Duodenal mucosa (tissue), 2 donors: ENCODE data around the gene HOXA7.
A peak's percentile ranks its signal among the peaks of the same experiment; 100 is the strongest.

Experiments
- H3K27ac ChIP-seq: one replicate; pipeline ENCODE4 v1.7.0; 2013; ENCODE audit warnings: low read depth, low read length
- H3K27me3 ChIP-seq, 2 donors: one replicate each; pipeline ENCODE4 v1.7.0; 2013; ENCODE audit warnings: low read length in 2 of 2, control low read depth in 1 of 2; ENCODE audit not compliant: insufficient read depth in 2 of 2, control insufficient read depth in 1 of 2
- H3K36me3 ChIP-seq, 2 donors: one replicate each; pipeline ENCODE4 v1.7.0; 2013; ENCODE audit warnings: low read length in 2 of 2, control low read depth in 1 of 2; ENCODE audit not compliant: insufficient read depth in 2 of 2, control insufficient read depth in 1 of 2
- H3K4me1 ChIP-seq, 2 donors: one replicate each; pipeline ENCODE4 v1.7.0; 2013; ENCODE audit warnings: low read length in 2 of 2, control low read depth in 1 of 2; ENCODE audit not compliant: insufficient read depth in 2 of 2, control insufficient read depth in 1 of 2
- H3K4me3 ChIP-seq, 2 donors: one replicate each; pipeline ENCODE4 v1.7.0; 2013; ENCODE audit warnings: low read length in 2 of 2, low read depth in 1 of 2
- H3K9ac ChIP-seq, 2 donors: one replicate each; pipeline ENCODE4 v1.7.0; 2013; ENCODE audit warnings: low read length in 2 of 2, low read depth in 1 of 2
- H3K9me3 ChIP-seq, 2 donors: one replicate each; pipeline ENCODE4 v1.7.0; 2013; ENCODE audit warnings: low read length in 2 of 2, control low read depth in 1 of 2; ENCODE audit not compliant: control insufficient read depth in 1 of 2

Gene HOXA7

DNA sequence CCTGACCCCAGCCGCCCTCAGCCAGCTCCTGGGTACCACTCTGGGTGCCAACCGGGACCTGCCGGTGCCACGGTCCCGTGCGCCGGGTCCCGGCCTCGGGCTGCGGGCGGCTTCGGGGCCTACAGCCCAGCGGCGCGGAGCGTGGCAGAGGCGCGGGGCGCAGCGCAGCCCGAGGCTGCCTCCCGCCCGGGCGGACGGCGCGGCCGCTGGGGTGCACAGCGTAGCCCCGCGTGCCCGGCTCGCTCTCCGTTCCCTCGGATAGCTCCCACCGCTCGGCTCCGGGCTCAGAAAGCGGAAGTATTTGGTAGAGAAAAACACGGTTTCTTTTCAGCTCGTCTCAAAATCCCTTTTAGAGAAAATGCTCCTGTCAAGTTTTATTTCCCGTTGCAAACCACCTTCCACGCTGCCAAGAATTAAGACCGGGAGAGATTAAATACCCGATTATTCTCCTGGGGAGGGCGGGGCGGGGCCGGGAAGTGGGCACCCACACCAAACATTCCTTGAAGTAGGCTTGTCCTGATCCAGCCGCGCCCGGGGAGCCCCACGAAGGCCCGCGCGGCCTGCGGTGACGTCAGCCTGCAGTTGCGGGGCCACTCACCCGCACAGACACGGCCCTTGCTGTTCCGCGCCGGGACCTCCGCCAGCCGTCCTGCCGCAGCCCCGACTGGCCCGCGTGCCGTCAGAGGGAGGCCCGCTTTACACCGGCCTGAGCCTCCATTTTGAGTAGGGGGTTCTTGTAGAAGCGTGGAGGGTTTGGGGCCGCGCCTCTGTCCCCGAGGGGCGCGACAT lies 36.3 kb upstream of the HOXA7 start:
- no peak overlapping the region for H3K9ac ChIP-seq
- no peaks in the 10 kb centered on the region for H3K36me3 ChIP-seq
- peaks cover 87 to 98% of the 10 kb centered on the region in 2 donors for H3K27me3 ChIP-seq
- H3K4me1 ChIP-seq, result peaks cover 13 to 20% of the 10 kb centered on the region in 2 donors
- no peak overlapping the region for H3K27ac ChIP-seq
- no peaks in the 10 kb centered on the region for H3K9me3 ChIP-seq
- H3K4me3 ChIP-seq, result peak overlapping the region in 1 of 2 donors; percentile 36

DNA sequence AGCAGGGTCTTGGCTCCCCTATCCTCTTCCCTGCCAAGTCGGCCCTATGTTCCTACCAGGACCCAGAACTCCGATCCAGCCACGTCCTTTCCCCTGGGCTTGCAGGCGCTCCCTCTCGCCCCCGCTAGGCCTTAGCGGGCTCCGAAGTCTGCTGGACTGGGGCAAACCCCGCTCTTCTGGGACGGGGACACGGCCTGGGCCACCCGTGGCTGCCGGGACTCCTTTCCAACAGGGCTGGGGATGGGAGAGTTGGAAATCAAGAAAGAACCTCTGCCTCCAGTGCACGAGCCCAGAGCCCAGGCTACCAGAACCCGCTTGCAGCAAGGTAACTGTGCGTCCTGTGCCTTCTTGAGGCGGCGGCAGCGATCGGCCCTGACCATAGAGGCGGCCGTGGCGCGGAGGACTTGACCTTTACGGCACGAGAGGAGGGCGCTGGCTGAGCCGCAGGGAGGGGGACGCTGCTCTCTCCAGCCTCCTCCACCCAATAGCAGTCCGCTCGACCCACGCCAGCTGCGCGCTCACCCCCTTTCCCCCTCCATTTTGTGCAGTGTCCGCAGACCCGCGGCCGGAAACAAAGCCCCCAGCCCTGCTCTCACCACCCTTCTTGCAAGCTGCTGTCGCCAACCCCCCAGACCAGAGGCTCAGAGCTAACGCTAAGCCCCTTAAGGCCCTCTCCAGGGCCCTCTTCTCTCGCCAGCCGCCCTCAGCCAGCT lies 35.5 kb upstream of the HOXA7 start:
- no peak overlapping the region for H3K4me3 ChIP-seq
- H3K9ac ChIP-seq, result no peak overlapping the region
- peaks cover 13 to 20% of the 10 kb centered on the region in 2 donors for H3K4me1 ChIP-seq

DNA sequence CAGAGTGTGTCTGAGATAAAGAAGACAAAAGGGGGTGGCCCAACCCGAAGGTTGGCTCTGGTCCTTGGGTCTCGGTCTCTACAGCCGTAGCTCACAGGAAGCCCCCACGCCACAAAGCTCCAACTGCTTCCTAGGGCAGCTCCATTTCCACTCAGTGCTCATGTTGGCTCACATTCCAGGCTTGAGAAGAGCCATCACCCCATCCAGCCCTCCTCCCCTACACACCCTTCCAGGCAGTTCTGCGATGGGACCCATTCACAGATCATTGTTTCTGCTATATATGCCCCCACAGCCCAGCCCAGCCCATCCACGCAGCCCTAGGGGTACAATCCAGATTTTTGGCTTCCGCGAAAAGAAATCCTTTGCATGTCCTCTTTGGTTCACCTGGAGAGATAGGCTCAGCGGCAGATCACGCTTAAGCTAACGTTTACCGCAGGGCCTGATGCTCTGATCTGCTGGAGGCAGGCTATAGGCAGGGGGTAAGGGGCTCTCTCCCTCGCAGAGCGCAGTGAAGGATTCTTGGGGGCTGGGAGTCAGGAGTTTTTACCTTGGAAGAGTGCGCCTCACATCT lies 34.8 kb upstream of the HOXA7 start:
- H3K9me3 ChIP-seq, result no peaks in the 10 kb centered on the region
- no peak overlapping the region for H3K9ac ChIP-seq
- no peaks in the 10 kb centered on the region for H3K36me3 ChIP-seq
- peaks cover 13 to 20% of the 10 kb centered on the region in 2 donors for H3K4me1 ChIP-seq
- no peak overlapping the region for H3K27ac ChIP-seq
- H3K27me3 ChIP-seq, result peaks cover 95 to 97% of the 10 kb centered on the region in 2 donors
- H3K4me3 ChIP-seq, result no peak overlapping the region

More for the DNA sequence above, 35.5 kb upstream of the HOXA7 start:
- H3K9me3 ChIP-seq, result no peaks in the 10 kb centered on the region
- no peaks in the 10 kb centered on the region for H3K36me3 ChIP-seq
- H3K27me3 ChIP-seq, result peaks cover 87 to 98% of the 10 kb centered on the region in 2 donors
- no peak overlapping the region for H3K27ac ChIP-seq

DNA sequence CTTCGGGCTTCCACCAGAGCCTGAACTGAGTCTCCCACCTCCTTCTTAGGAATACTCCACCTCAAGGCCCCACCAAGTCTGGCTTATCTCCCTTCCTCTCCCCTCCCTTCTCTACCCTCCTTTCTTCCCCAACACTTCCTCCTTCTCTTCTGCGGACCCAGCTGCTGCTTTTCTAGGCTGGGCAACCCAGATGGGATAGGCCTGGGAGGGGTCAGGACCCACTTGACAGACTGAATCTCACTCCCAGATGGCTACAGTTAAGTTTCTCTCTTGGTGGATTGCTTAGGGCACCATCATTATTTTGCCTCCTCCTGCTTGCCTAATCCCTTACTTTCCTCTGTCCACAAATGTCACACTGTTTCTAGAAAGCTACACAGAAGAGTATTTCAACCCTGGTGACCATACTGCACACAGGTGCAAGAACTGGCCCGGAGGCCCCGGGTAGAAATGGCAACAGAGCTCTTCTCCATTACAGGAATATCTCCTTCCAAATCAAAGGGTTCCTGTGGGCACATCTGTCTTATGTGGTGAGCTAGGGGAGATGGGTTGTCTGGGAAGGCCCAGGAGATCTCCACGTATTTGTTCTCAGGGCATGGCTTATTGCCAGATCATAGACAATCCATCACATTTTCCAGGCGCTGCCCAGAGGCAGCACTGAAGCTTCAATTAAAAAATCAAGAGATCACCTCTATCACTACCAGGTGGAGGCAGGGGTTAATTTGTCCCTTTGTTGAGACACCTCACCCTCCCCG lies 33.7 kb upstream of the HOXA7 start:
- H3K4me3 ChIP-seq, result no peak overlapping the region
- H3K27ac ChIP-seq, result no peak overlapping the region
- no peak overlapping the region for H3K9ac ChIP-seq
- no peaks in the 10 kb centered on the region for H3K9me3 ChIP-seq
- no peaks in the 10 kb centered on the region for H3K36me3 ChIP-seq
- peaks cover 13 to 20% of the 10 kb centered on the region in 2 donors for H3K4me1 ChIP-seq
- peaks cover 98 to 99% of the 10 kb centered on the region in 2 donors for H3K27me3 ChIP-seq

DNA sequence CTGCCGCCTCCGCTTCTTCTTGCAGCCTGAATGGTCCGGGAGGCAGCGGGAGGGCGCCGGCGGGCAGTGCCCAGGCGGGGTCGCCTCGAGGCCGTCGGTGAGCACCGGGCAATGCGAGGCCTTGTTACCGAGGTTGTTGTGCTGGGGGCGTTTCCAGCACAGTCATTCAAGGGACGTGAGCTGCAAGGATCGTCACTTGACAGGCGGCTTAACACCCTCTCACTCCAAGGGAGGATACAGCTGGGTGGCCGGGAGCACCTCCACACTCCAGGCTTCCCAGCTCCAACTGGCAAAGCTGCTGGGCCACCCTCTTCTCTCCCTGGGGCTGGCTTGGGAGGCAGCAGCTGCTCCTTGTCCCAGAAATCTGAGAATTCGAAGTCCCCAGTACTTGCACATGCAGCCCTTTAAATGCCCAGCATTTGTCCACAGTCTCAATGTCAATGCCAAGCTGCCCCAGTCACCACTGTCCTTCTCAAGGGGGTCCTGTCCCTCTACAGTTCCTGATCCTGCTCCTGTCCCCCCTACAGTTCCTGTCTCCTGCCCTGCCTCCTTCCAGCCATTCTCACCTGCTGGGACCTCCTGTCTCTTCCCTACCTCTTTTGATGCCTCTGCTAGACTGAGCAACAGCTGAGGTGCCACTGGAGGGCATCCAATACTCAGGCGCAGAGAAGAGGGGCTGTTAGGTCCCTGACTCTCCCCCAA lies 33.0 kb upstream of the HOXA7 start:
- H3K9me3 ChIP-seq, result no peaks in the 10 kb centered on the region
- no peak overlapping the region for H3K9ac ChIP-seq
- H3K4me3 ChIP-seq, result no peak overlapping the region
- peaks cover 98 to 99% of the 10 kb centered on the region in 2 donors for H3K27me3 ChIP-seq
- no peak overlapping the region for H3K27ac ChIP-seq
- H3K36me3 ChIP-seq, result no peaks in the 10 kb centered on the region
- H3K4me1 ChIP-seq, result peaks cover 15 to 27% of the 10 kb centered on the region in 2 donors

DNA sequence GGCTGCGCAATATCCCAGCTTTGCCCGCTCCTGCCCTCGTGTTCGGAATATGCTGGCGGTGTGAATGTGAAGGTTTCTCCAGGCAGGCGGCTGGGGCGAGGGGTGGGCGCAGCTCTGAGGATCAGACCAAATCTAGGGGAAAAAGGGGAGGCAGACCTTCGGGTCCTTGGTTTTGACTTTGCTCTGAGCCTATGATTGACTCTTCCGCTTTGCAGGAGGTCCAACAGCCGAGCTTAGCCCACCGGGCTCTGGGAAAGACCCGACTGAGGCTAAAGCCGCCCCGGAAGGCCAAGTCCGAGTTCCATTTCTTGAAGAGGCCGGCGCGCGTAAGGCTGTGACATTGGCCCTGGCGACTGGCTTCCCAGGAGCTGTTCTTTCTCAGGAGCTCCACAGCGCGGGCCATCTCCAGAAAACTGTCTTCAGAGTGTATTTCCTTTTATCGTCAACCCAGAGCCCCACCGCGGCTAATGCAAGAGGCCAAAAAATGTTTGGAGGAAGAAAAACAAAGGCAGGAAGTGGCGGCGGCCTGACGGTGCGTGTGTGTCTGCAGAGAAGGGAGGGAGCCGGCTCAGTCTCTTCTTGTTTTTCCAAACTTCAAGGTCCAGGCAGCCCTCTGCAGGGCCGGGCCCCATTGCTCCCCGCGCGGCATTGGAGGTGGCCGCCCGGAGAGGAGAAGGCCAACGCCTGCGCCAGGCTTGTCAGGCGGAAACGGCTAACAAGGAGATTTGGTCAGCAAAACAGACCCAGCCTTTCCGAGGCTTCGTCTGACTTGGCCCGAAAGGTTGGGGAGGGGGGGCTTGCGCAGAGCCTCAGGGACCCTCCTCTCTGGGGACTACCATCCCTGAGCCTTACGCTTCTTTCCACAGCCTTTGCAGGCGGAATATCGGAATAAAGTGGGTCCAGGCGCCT lies 32.2 kb upstream of the HOXA7 start:
- H3K9me3 ChIP-seq, result no peaks in the 10 kb centered on the region
- H3K27ac ChIP-seq, result no peak overlapping the region
- H3K9ac ChIP-seq, result no peak overlapping the region
- H3K4me3 ChIP-seq, result peak overlapping the region; percentile 24 to 28
- H3K27me3 ChIP-seq, result peaks cover 97 to 98% of the 10 kb centered on the region in 2 donors
- no peaks in the 10 kb centered on the region for H3K36me3 ChIP-seq
- H3K4me1 ChIP-seq, result peaks cover 20 to 31% of the 10 kb centered on the region in 2 donors

DNA sequence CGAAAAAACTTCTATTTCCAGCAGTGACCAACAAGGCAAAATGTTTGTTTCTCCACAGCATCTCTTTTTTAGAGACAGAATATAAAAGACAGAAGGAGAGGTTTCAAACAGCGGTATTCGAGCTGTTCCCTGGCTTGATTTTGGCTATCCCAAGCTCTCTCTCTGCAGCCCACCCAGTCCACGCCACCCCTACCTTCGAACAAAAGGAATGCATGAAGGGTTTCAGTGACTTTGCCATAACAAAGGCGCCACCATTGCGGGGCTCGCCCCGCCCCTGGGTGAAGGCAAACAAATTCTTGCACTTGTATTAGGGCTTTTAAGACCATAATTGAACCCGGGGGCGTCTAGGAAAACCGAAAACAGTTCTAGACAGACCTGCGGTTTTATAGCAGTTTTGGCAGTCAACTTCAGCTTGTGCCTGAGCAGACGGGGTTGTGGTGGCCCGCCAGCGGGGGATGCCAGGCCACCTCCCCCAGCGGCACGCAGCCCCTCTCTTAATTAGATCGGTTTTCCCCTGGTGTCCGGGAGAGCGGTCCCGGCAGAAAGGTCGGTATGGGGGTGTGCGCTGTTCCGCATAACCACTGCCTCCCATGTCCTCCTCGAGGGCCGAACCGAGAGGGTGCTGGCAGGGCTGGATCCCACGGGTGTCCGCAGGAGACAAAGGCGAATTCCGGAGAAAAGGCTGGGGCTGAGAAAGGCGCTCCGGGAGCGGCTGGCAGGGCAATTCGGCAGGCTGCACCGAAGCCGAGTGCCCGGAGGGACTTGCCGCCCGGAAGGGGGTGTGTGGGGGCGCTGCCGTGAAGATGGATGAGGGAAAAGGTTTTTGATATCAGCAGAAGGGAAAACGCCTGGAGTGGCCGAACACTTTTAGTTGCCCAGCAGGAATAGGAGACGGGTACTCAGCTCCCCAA lies 31.3 kb upstream of the HOXA7 start:
- Histone ChIP-seq H3K27ac (no peak overlapping the region), H3K27me3 (peaks cover 97 to 98% of the 10 kb centered on the region in 2 donors), H3K36me3 (no peaks in the 10 kb centered on the region), H3K4me3 (peak overlapping the region in 1 of 2 donors; percentile 28), H3K9me3 (no peaks in the 10 kb centered on the region), H3K9ac (no peak overlapping the region), H3K4me1 (peaks cover 20 to 27% of the 10 kb centered on the region in 2 donors)

DNA sequence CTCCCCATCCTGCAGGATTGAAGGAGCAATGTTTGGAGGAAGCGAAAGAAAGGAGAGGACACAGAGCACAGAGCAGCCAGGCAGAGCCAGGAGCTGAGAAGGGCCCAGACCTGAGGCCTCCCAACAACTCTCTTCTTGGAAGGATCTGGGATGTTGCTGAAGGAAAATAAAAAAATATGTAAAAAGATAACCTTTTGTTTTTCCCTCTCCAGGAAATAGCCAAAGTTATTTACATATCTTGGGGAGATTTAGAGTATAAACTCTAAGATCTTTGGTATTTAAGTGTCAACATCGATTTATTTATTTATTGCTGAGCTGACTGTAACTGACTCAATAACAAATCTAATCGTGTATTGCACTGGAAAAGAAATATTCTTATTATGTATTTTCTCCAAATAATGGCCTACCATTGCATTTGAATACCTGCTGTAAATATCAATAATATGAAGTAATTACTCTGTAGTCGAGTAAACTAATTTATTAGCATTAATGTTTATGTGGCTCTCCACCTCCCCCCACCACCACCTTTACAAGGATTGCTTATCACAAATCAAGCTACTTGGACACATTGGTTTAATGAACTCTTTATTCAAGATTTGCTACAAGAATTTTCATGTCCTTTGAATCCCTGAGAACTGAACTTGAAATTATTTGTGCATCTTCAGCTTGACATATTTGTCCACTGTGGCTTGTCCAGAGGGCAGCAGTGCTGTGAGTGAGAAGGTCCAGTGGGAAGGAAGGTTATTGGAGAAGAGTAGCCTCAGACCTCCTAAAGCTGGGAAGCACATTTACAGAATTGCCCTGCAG lies 30.4 kb upstream of the HOXA7 start:
- Histone ChIP-seq H3K27me3 (peaks cover 97 to 98% of the 10 kb centered on the region in 2 donors), H3K4me1 (peaks cover 20 to 27% of the 10 kb centered on the region in 2 donors), H3K4me3 (no peak overlapping the region), H3K9ac (no peak overlapping the region), H3K27ac (no peak overlapping the region), H3K36me3 (no peaks in the 10 kb centered on the region), H3K9me3 (no peaks in the 10 kb centered on the region)
